ENCODE data around the gene HACE1. TPM values are rescaled to one million over a fixed set of nuclear protein-coding genes. Genes with fewer than 3 reads are reported as not detected.
"Not testable (repeated sequence)": the region's sequence is repeated elsewhere in the genome, so short reads cannot be mapped to it uniquely, and the experiment has no call there.

Gene HACE1
- polyA plus RNA-seq (2011; rRNA removed) = 10.7 and 13.6 TPM in 2 replicates
- 17.9 and 24.3 TPM in 2 replicates for polyA minus RNA-seq (2011; rRNA and poly(A)+ RNA removed)

GRCh38 chr6:104859225-104860146, at the start of gene HACE1:
TSS of gene HACE1 (minus strand) at chr6:104859919. CDS start at chr6:104859642, 277 bp downstream.
- Histone ChIP-seq H3K4me3 (ENCODE audit: low read depth, low read length) (peak within 1 kb of the TSS; percentile 71), H3K9me3 (ENCODE audit: control insufficient read depth, insufficient read depth, low read length) (no peaks in the 10 kb centered on the region), H3K27ac (ENCODE audit: low read depth, low read length) (no peak within 1 kb of the TSS), H3K27me3 (ENCODE audit: control insufficient read depth, insufficient read depth, low read length) (no peaks in the 10 kb centered on the region)
- peak; percentile 65 for DNase-seq (ENCODE audit: low read depth, low spot score)
- ChIA-PET POLR2A (interaction anchor here (0.8 to 1.2 kb wide), 2 partner anchors 70 to 351 kb away, joined by 3 to 7 read pairs; no protein-coding TSS in a partner anchor), CTCF (interaction anchor here (0.6 to 1.4 kb wide), 4 partner anchors 11 to 219 kb away, joined by 3 to 4 read pairs (median 4); no protein-coding TSS in a partner anchor)
- TF ChIP-seq CTCF (IDR thresholded peaks at IDR 0.05; ENCODE audit: low read depth, low read length) = peak; percentile 34

GRCh38 chr6:104908888-104909525, 49.3 kb upstream of the HACE1 start:
- DNase-seq (ENCODE audit: low read depth, low spot score) = no peak
- Histone ChIP-seq H3K4me3 (ENCODE audit: low read depth, low read length) (no peak overlapping the region), H3K27me3 (ENCODE audit: control insufficient read depth, insufficient read depth, low read length) (peaks cover 2% of the 10 kb centered on the region), H3K9me3 (ENCODE audit: control insufficient read depth, insufficient read depth, low read length) (no peaks in the 10 kb centered on the region), H3K27ac (ENCODE audit: low read depth, low read length) (no peak overlapping the region)
- ChIA-PET CTCF (no interaction called here), POLR2A (no interaction called here)
- no peak for TF ChIP-seq CTCF (IDR thresholded peaks at IDR 0.05; ENCODE audit: low read depth, low read length)

- Histone ChIP-seq H3K27ac (ENCODE audit: low read depth, low read length) (no peak overlapping the region), H3K27me3 (ENCODE audit: control insufficient read depth, insufficient read depth, low read length) (peaks cover 2% of the 10 kb centered on the region), H3K4me3 (ENCODE audit: low read depth, low read length) (no peak overlapping the region), H3K9me3 (ENCODE audit: control insufficient read depth, insufficient read depth, low read length) (no peaks in the 10 kb centered on the region)
- ChIA-PET POLR2A (no interaction called here), CTCF (no interaction called here)
- no peak for TF ChIP-seq CTCF (IDR thresholded peaks at IDR 0.05; ENCODE audit: low read depth, low read length)
- DNase-seq (ENCODE audit: low read depth, low spot score) = no peak
Observed at GRCh38 chr6:104908031-104908887, 48.5 kb upstream of the HACE1 start.

- CTCF ChIA-PET; DNase-seq (ENCODE audit: low read depth, low spot score); H3K27ac ChIP-seq (ENCODE audit: low read depth, low read length): not testable (repeated sequence)
Observed at GRCh38 chr6:104898893-104899292, 39.2 kb upstream of the HACE1 start.

GRCh38 chr6:104896914-104897313, 37.2 kb upstream of the HACE1 start:
- ChIA-PET POLR2A (no interaction called here), CTCF (interaction anchor here (1.6 kb wide), 1 partner anchor 181 kb away, joined by 8 read pairs; no protein-coding TSS in a partner anchor)
- TF ChIP-seq CTCF (IDR thresholded peaks at IDR 0.05; ENCODE audit: low read depth, low read length) = peak; percentile 35
- Histone ChIP-seq H3K27ac (ENCODE audit: low read depth, low read length) (no peak overlapping the region), H3K27me3 (ENCODE audit: control insufficient read depth, insufficient read depth, low read length) (no peaks in the 10 kb centered on the region), H3K9me3 (ENCODE audit: control insufficient read depth, insufficient read depth, low read length) (no peaks in the 10 kb centered on the region), H3K4me3 (ENCODE audit: low read depth, low read length) (no peak overlapping the region)
- no peak for DNase-seq (ENCODE audit: low read depth, low spot score)

More at GRCh38 chr6:104898893-104899292, 39.2 kb upstream of the HACE1 start:
- H3K27me3 ChIP-seq (ENCODE audit: control insufficient read depth, insufficient read depth, low read length); H3K4me3 ChIP-seq (ENCODE audit: low read depth, low read length); POLR2A ChIA-PET; H3K9me3 ChIP-seq (ENCODE audit: control insufficient read depth, insufficient read depth, low read length): not testable (repeated sequence)
